Breast epithelium (tissue), 4 donors: ENCODE data around the gene EPO. TPM values are rescaled to one million over a fixed set of nuclear protein-coding genes. Genes with fewer than 3 reads are reported as not detected.

Experiments
- DNase-seq, 2 donors: peaks; one replicate each; pipeline ENCODE4 v3.0.0-alpha.2; 2019; ENCODE audit warnings: low spot score in 2 of 2
- H3K27ac ChIP-seq, 2 donors: fragments of 200-600 bp; sonication (generic) in 1 of 2; one replicate each; pipeline ENCODE4 v1.5.1; 2016 to 2019; ENCODE audit warnings: mild to moderate bottlenecking in 1 of 2
- H3K27me3 ChIP-seq, 2 donors: fragments of 200-600 bp; sonication (generic) in 1 of 2; one replicate each; pipeline versions ENCODE4 v1.5.1 to v1.6.0; 2017 to 2019; ENCODE audit warnings: control low read depth in 1 of 2, mild to moderate bottlenecking in 1 of 2
- H3K36me3 ChIP-seq: fragments of 200-600 bp; one replicate; pipeline ENCODE4 v1.5.1; 2019
- H3K4me1 ChIP-seq, 2 donors: fragments of 200-600 bp; sonication (generic); one replicate each; pipeline ENCODE4 v1.5.1; 2016 to 2019; ENCODE audit warnings: control low read depth in 1 of 2
- H3K4me3 ChIP-seq, 3 donors: fragments of 200-600 bp; sonication (generic); 1 replicate in 2 of 3; 2 replicates in 1 of 3; pipeline ENCODE4 v1.5.1; 2016 to 2019; ENCODE audit warnings: mild to moderate bottlenecking in 3 of 3, moderate library complexity in 2 of 3
- H3K9me3 ChIP-seq, 2 donors: fragments of 200-600 bp; sonication (generic) in 1 of 2; one replicate each; pipeline ENCODE4 v1.5.1; 2016 to 2019; ENCODE audit warnings: control low read depth in 1 of 2
- CTCF ChIP-seq, 3 donors: fragments of 450-650 bp; IDR thresholded peaks; one replicate each; pipeline ENCODE4 v1.5.1; 2016 to 2017; ENCODE audit warnings: antibody characterized with exemption in 3 of 3, mild to moderate bottlenecking in 3 of 3, moderate library complexity in 3 of 3
- POLR2A ChIP-seq: fragments of 450-650 bp; IDR thresholded peaks from one replicate; pipeline ENCODE4 v1.6.1; 2016; ENCODE audit warnings: antibody characterized with exemption, mild to moderate bottlenecking, moderate library complexity
- POLR2AphosphoS5 ChIP-seq, 3 donors: sonication (generic); formaldehyde crosslinking; IDR thresholded peaks; one replicate each; pipeline ENCODE4 v1.6.1; 2017; ENCODE audit warnings: antibody characterized with exemption in 3 of 3
- intact Hi-C: fragments of 100-400 bp; cut with DNase I; formaldehyde crosslinking; loops from one replicate; pipeline ENCODE4 v1.15.1; 2023; ENCODE audit warnings: low total_unique reads
- total RNA-seq, 3 donors: library from RNA; depleted of rRNA; stranded (reverse); fragments of >200 nt; gene quantifications; one replicate each; pipeline ENCODE4 v1.1.0, GENCODE V29; 2016

EPO gene
- total RNA-seq, 3 donors from 2014 or later, result not detected

- no peaks in the 10 kb centered on the region for H3K9me3 ChIP-seq
- TF ChIP-seq CTCF (IDR thresholded peaks at IDR 0.05) (no peak), POLR2AphosphoS5 (IDR thresholded peaks at IDR 0.05) (no peak), POLR2A (no peak)
- H3K4me3 ChIP-seq, result no peak overlapping the region
- peaks cover 9% of the 10 kb centered on the region for H3K36me3 ChIP-seq
- no peaks in the 10 kb centered on the region for H3K27me3 ChIP-seq
- intact Hi-C loops, result loop anchor here (10.0 kb wide), 1 partner anchor 73 kb away; the partner anchor contains the start of gene PCOLCE
- no peaks in the 10 kb centered on the region for H3K4me1 ChIP-seq
- peak overlapping the region in 1 of 2 donors; percentile 25 for H3K27ac ChIP-seq
- DNase-seq, result no peak
These were observed 42.7 kb upstream of the EPO start for GRCh38 chr7:100677308-100678267.

GRCh38 chr7:100678291-100678984, 41.8 kb upstream of the EPO start:
- Histone ChIP-seq H3K9me3 (no peaks in the 10 kb centered on the region), H3K27ac (peak overlapping the region; percentile 20 to 84), H3K36me3 (peaks cover 15% of the 10 kb centered on the region), H3K4me1 (no peaks in the 10 kb centered on the region), H3K27me3 (no peaks in the 10 kb centered on the region), H3K4me3 (no peak overlapping the region)
- intact Hi-C loops, result loop anchor here (10.0 kb wide), 1 partner anchor 74 kb away; the partner anchor contains the start of gene PCOLCE
- no peak for DNase-seq
- TF ChIP-seq CTCF (IDR thresholded peaks at IDR 0.05), result no peak
- no peak for TF ChIP-seq POLR2AphosphoS5 (IDR thresholded peaks at IDR 0.05)
- TF ChIP-seq POLR2A, result no peak

DNA sequence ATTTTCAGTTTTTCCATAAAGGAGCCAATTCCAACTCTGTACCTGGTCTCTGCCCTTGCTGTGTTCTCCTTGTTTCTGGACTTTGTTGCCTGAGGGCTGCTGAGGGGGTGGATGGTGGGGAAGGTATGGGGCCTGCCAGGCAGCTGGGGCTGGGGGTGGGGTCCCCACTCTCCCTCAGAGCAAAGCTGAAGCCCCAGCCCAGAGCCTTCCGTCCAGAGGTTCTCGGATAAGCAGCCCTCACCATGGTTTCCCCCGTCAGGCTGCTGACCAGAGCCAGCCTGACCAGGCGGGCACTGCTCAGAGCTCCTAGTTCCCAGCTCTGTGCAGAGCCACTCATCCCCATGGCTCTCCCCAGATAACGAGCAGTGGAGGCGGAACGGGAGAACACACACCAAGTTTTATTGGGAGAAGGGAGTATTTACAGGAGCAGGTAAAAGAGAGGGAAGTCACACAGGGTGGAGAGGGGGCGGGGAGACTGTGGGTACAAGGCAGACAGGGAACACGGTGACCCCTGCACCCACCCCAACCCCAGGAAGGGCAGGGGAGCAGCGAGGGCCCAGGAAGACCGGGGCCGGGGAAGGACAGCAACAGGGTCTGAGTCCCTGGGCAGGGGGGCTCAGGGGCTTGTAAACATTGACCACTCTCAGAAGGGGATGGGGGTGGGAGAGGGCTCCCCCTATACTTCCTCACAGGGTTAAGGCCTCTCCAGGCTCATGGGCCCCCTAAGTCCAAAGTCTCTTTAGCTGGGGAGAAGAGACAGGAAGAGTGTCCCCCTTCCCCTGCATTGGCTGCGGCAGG, 40.9 kb upstream of the EPO start:
- no peak for DNase-seq
- intact Hi-C loops, result loop anchor here (10.0 kb wide), 1 partner anchor 75 kb away; the partner anchor contains the start of gene PCOLCE
- H3K4me1 ChIP-seq, result no peaks in the 10 kb centered on the region

GRCh38 chr7:100679927-100680575, 40.2 kb upstream of the EPO start:
- Histone ChIP-seq H3K27ac (peak overlapping the region; percentile 20 to 89), H3K4me3 (no peak overlapping the region), H3K9me3 (no peaks in the 10 kb centered on the region), H3K27me3 (no peaks in the 10 kb centered on the region), H3K36me3 (peaks cover 26% of the 10 kb centered on the region), H3K4me1 (no peaks in the 10 kb centered on the region)
- DNase-seq, result no peak
- intact Hi-C loops, result loop anchor here (10.0 kb wide), 2 partner anchors 75 to 105 kb away; partner anchors contain the start of genes PCOLCE and SAP25
- TF ChIP-seq CTCF (IDR thresholded peaks at IDR 0.05), result no peak
- peak in 2 of 3 donors; percentile 11 to 21 for TF ChIP-seq POLR2AphosphoS5 (IDR thresholded peaks at IDR 0.05)

More for the DNA sequence above, 40.9 kb upstream of the EPO start:
- H3K27me3 ChIP-seq, result no peaks in the 10 kb centered on the region
- TF ChIP-seq POLR2A (no peak), POLR2AphosphoS5 (IDR thresholded peaks at IDR 0.05) (no peak), CTCF (IDR thresholded peaks at IDR 0.05) (no peak)
- H3K9me3 ChIP-seq, result no peaks in the 10 kb centered on the region
- H3K4me3 ChIP-seq, result no peak overlapping the region
- peaks cover 24% of the 10 kb centered on the region for H3K36me3 ChIP-seq
- peak overlapping the region; percentile 20 to 84 for H3K27ac ChIP-seq
